Large intestine (tissue), 3 donors: ENCODE measurements around the gene DMPK. TPM values are rescaled to one million over a fixed set of nuclear protein-coding genes. Genes with fewer than 3 reads are reported as not detected.
"Not testable (repeated sequence)": the region's sequence is repeated elsewhere in the genome, so short reads cannot be mapped to it uniquely, and the experiment has no call there.

ENCODE experiments used
- DNase-seq, 2 donors: peaks; one replicate each; pipeline versions ENCODE4 v3.0.0 to v3.0.0-alpha.2; 2013
- H3K27ac ChIP-seq: one replicate; pipeline ENCODE4 v1.5.1; 2013; ENCODE audit warnings: low read length
- H3K27me3 ChIP-seq: 2 replicates; pipeline ENCODE4 v1.6.1; 2013; ENCODE audit warnings: low read length; ENCODE audit not compliant: control insufficient read depth, insufficient read depth
- H3K36me3 ChIP-seq: 2 replicates; pipeline ENCODE4 v1.6.1; 2013; ENCODE audit warnings: low read length; ENCODE audit not compliant: control insufficient read depth, insufficient read depth
- H3K4me1 ChIP-seq: one replicate; pipeline ENCODE4 v1.6.1; 2013; ENCODE audit warnings: low read length; ENCODE audit not compliant: control insufficient read depth, insufficient read depth
- H3K4me3 ChIP-seq: one replicate; pipeline ENCODE4 v1.5.1; 2013; ENCODE audit warnings: low read length
- H3K9me3 ChIP-seq: one replicate; pipeline ENCODE4 v1.6.1; 2013; ENCODE audit warnings: mild to moderate bottlenecking, low read depth, low read length, moderate library complexity; ENCODE audit not compliant: control insufficient read depth
- WGBS: methylation state at CpG from one replicate; pipeline ENCODE4 v1.1.5; 2013; ENCODE audit warnings: low lambda C conversion rate; ENCODE audit not compliant: insufficient coverage; 5-methylcytosine and 5-hydroxymethylcytosine counted together
- polyA plus RNA-seq: library from polyadenylated mRNA; unstranded; fragments of 120-200 nt; gene quantifications from one replicate; pipeline ENCODE4 v1.2.1, GENCODE V29; 2013

DMPK gene
- polyA plus RNA-seq, 1 donor: 49.4 TPM

GRCh38 chr19:45799541-45799940 lies 17.3 kb upstream of the DMPK start:
- not testable (repeated sequence) for H3K36me3 ChIP-seq, H3K4me3 ChIP-seq, H3K27ac ChIP-seq, H3K9me3 ChIP-seq, H3K27me3 ChIP-seq, H3K4me1 ChIP-seq, DNase-seq
- no CpG with 5 or more reads among the region's 5 CpGs for WGBS

- H3K36me3 ChIP-seq: no peaks in the 10 kb centered on the region
- 20% methylated on average over 1 of the region's 10 CpGs for WGBS
- H3K27me3 ChIP-seq: no peaks in the 10 kb centered on the region
- no peaks in the 10 kb centered on the region for H3K9me3 ChIP-seq
- no peak overlapping the region for H3K27ac ChIP-seq
- no peak overlapping the region for H3K4me3 ChIP-seq
- no peaks in the 10 kb centered on the region for H3K4me1 ChIP-seq
- peak; percentile 46 to 54 for DNase-seq
Observed at GRCh38 chr19:45798995-45799517, 16.8 kb upstream of the DMPK start.

- no peak overlapping the region for H3K4me3 ChIP-seq
- WGBS: no CpG with 5 or more reads among the region's 2 CpGs
- H3K4me1 ChIP-seq: peaks cover 6% of the 10 kb centered on the region
- H3K27me3 ChIP-seq: no peaks in the 10 kb centered on the region
- no peak for DNase-seq
- H3K27ac ChIP-seq: no peak overlapping the region
- H3K9me3 ChIP-seq: no peaks in the 10 kb centered on the region
- H3K36me3 ChIP-seq: peaks cover 7% of the 10 kb centered on the region
Observed at GRCh38 chr19:45794627-45795026, 12.3 kb upstream of the DMPK start.

GRCh38 chr19:45793876-45794275 lies 11.6 kb upstream of the DMPK start:
- no CpG with 5 or more reads among the region's 6 CpGs for WGBS
- no peaks in the 10 kb centered on the region for H3K27me3 ChIP-seq
- no peaks in the 10 kb centered on the region for H3K9me3 ChIP-seq
- no peak overlapping the region for H3K27ac ChIP-seq
- peaks cover 6% of the 10 kb centered on the region for H3K4me1 ChIP-seq
- H3K4me3 ChIP-seq: no peak overlapping the region
- DNase-seq: no peak
- H3K36me3 ChIP-seq: peaks cover 15% of the 10 kb centered on the region

GRCh38 chr19:45793178-45793564 lies 10.9 kb upstream of the DMPK start:
- Histone ChIP-seq H3K27ac (no peak overlapping the region), H3K9me3 (no peaks in the 10 kb centered on the region), H3K4me1 (peaks cover 6% of the 10 kb centered on the region), H3K4me3 (no peak overlapping the region), H3K36me3 (peaks cover 21% of the 10 kb centered on the region), H3K27me3 (no peaks in the 10 kb centered on the region)
- DNase-seq: no peak
- WGBS: 40% methylated on average over 1 of the region's 3 CpGs

- H3K4me1 ChIP-seq: peaks cover 6% of the 10 kb centered on the region
- H3K27ac ChIP-seq: no peak within 1 kb of the TSS
- H3K9me3 ChIP-seq: no peaks in the 10 kb centered on the region
- H3K4me3 ChIP-seq: peak within 1 kb of the TSS; percentile 77
- peak; percentile 98 for DNase-seq
- H3K27me3 ChIP-seq: no peaks in the 10 kb centered on the region
- no CpG with 5 or more reads among the region's 86 CpGs for WGBS
- peaks cover 24% of the 10 kb centered on the region for H3K36me3 ChIP-seq
Observed at GRCh38 chr19:45792470-45793177, 10.3 kb upstream of the DMPK start, which contains the start of gene DMWD. Gene DMWD, minus strand, starts transcription at chr19:45792845. Its CDS starts 89 bp downstream, at chr19:45792756.

GRCh38 chr19:45791744-45792469 lies 9.6 kb upstream of the DMPK start:
- no peaks in the 10 kb centered on the region for H3K27me3 ChIP-seq
- no peak overlapping the region for H3K27ac ChIP-seq
- DNase-seq: no peak
- H3K9me3 ChIP-seq: no peaks in the 10 kb centered on the region
- peak overlapping the region; percentile 77 for H3K4me3 ChIP-seq
- WGBS: 60% methylated on average over 1 of the region's 31 CpGs
- H3K4me1 ChIP-seq: peaks cover 6% of the 10 kb centered on the region
- peaks cover 30% of the 10 kb centered on the region for H3K36me3 ChIP-seq

- Histone ChIP-seq H3K27me3 (no peaks in the 10 kb centered on the region), H3K4me3 (no peak overlapping the region), H3K36me3 (peaks cover 39% of the 10 kb centered on the region), H3K9me3 (no peaks in the 10 kb centered on the region), H3K27ac (no peak overlapping the region), H3K4me1 (peaks cover 6% of the 10 kb centered on the region)
- DNase-seq: no peak
- WGBS: 96% methylated on average over 4 of the region's 8 CpGs
Observed at GRCh38 chr19:45790942-45791341, 8.7 kb upstream of the DMPK start.

GRCh38 chr19:45789035-45789786 lies 6.9 kb upstream of the DMPK start:
- H3K36me3 ChIP-seq: peaks cover 51% of the 10 kb centered on the region
- H3K27ac ChIP-seq: no peak overlapping the region
- peaks cover 6% of the 10 kb centered on the region for H3K4me1 ChIP-seq
- no CpG with 5 or more reads among the region's 15 CpGs for WGBS
- H3K27me3 ChIP-seq: no peaks in the 10 kb centered on the region
- DNase-seq: no peak
- H3K4me3 ChIP-seq: no peak overlapping the region
- H3K9me3 ChIP-seq: no peaks in the 10 kb centered on the region

- Histone ChIP-seq H3K9me3 (no peaks in the 10 kb centered on the region), H3K27me3 (no peaks in the 10 kb centered on the region), H3K4me3 (no peak overlapping the region), H3K36me3 (peaks cover 54% of the 10 kb centered on the region), H3K4me1 (peaks cover 7% of the 10 kb centered on the region), H3K27ac (no peak overlapping the region)
- no CpG with 5 or more reads among the region's 21 CpGs for WGBS
- no peak for DNase-seq
Observed at GRCh38 chr19:45786533-45786894, 4.2 kb upstream of the DMPK start.
